HFFc6 (cell line): ENCODE results near the gene DIP2B. TPM values are rescaled to one million over a fixed set of nuclear protein-coding genes. Genes with fewer than 3 reads are reported as not detected.

ENCODE experiments used
- DNase-seq: peaks from one replicate; pipeline ENCODE4 v3.0.0-alpha.2; 2018
- H3K27ac Mint-ChIP-seq: 2 replicates; pipeline ENCODE4 v1.8.0; 2020; ENCODE audit warnings: mild to moderate bottlenecking, mixed read lengths
- H3K27me3 Mint-ChIP-seq: 2 replicates; pipeline ENCODE4 v1.8.0; 2021; ENCODE audit warnings: mild to moderate bottlenecking, moderate library complexity, mixed read lengths; ENCODE audit not compliant: insufficient read depth
- H3K36me3 Mint-ChIP-seq: 2 replicates; pipeline ENCODE4 v1.8.0; 2021; ENCODE audit warnings: low read depth, mixed read lengths
- H3K4me1 Mint-ChIP-seq: 2 replicates; pipeline ENCODE4 v1.8.0; 2020; ENCODE audit warnings: low read depth, mixed read lengths
- H3K4me3 Mint-ChIP-seq: 2 replicates; pipeline ENCODE4 v1.8.0; 2020; ENCODE audit warnings: mild to moderate bottlenecking, moderate library complexity, mixed read lengths
- H3K9me3 Mint-ChIP-seq: 2 replicates; pipeline ENCODE4 v1.8.0; 2020; ENCODE audit warnings: mild to moderate bottlenecking, mixed read lengths
- total RNA-seq, 6 experiments: library from RNA; stranded (reverse); fragmentation: NEBNext Ultra II Directional; extraction: Animal tissue kit (Norgen Biotek cat#: 25700); gene quantifications; 2 replicates in 1 of 6; 3 replicates in 5 of 6; pipeline ENCODE4 v1.2.3, GENCODE V29; 2021
- TF ChIP-seq, protein P1 (sequence below): fragments of 200-600 bp; sonication (generic); IDR thresholded peaks from 2 replicates; pipeline ENCODE4 v1.5.0; 2021; ENCODE audit warnings: antibody characterized with exemption, mild to moderate bottlenecking

The DIP2B gene
- total RNA-seq, 6 experiments from 2014 or later: 17.4 to 24.7 (median 20.6) TPM

DNA sequence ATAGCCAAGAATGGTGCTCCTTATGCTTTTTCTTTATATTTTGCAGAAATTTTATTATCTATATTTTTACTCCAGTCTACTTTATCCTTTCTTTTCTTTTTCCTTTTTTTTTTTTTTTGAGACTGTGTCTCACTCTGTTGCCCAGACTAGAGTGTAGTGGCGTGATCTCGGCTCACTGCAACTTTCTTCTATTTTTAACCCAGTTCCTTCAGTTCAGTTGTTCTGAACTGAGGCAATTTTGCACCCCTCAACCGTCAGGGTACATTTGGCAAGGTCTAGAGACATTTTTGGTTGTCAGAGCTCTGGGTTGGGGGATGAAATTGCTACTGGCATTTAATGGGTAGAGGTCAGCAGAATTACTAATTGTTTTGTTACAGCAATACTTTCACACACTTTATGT is 75.7 kb downstream of the DIP2B start:
- H3K4me3 Mint-ChIP-seq: peak overlapping the region; percentile 41; the same call in 1 of the 2 replicates
- no peaks in the 10 kb centered on the region for H3K36me3 Mint-ChIP-seq
- H3K27ac Mint-ChIP-seq: peak overlapping the region; percentile 90
- TF ChIP-seq, protein P1, sequence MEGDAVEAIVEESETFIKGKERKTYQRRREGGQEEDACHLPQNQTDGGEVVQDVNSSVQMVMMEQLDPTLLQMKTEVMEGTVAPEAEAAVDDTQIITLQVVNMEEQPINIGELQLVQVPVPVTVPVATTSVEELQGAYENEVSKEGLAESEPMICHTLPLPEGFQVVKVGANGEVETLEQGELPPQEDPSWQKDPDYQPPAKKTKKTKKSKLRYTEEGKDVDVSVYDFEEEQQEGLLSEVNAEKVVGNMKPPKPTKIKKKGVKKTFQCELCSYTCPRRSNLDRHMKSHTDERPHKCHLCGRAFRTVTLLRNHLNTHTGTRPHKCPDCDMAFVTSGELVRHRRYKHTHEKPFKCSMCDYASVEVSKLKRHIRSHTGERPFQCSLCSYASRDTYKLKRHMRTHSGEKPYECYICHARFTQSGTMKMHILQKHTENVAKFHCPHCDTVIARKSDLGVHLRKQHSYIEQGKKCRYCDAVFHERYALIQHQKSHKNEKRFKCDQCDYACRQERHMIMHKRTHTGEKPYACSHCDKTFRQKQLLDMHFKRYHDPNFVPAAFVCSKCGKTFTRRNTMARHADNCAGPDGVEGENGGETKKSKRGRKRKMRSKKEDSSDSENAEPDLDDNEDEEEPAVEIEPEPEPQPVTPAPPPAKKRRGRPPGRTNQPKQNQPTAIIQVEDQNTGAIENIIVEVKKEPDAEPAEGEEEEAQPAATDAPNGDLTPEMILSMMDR: no peak
- peaks cover 7% of the 10 kb centered on the region for H3K4me1 Mint-ChIP-seq
- DNase-seq: no peak
- no peaks in the 10 kb centered on the region for H3K27me3 Mint-ChIP-seq
- H3K9me3 Mint-ChIP-seq: no peaks in the 10 kb centered on the region

DNA sequence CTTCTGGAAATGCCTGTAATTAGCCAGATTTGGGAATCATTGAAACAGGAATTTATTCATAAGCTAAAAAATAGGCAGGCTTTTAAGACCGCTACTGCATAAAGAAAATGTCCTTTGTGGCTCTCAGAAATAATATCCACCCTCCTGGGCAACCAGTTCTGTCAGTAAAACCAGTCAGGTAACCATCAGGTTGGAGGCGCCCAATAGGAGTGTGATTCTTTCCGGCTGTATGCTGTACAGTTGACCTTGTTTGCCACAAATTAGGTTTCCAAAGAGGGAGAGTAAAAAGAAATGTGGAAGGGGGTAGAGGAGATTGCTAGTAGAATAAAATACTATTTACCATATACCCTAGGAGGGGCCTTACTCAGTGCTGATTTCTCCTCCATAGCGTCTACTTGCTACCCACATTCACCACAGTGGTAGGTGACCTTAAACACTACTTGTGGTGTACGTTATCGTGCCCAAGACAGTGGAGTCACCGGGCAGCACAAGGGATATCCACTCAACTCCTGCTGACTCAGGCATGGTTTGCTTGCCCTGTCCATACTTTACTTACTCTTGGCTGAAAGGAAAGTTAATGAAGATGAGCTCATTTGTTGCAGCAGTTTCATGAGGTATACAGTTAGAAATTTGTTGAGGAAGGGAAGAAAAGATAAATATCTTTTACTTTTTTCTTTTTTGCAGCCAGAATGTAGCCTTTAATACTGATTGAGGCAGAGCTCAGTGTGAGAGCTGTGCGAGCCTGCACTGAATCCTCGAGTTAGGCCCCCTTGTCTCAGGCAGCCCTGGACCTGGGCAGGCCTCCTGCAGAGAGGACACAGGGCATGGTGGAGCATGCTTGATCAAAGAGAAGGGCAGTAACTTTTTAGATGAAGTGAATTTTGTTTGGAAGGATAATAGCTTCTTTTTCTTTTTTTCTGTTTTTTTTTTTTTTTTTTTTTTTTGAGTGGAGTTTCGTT is 76.7 kb downstream of the DIP2B start:
- H3K27me3 Mint-ChIP-seq: no peaks in the 10 kb centered on the region
- TF ChIP-seq, protein P1: no peak
- H3K4me1 Mint-ChIP-seq: peaks cover 5% of the 10 kb centered on the region
- peak overlapping the region; percentile 90 for H3K27ac Mint-ChIP-seq
- DNase-seq: peak; percentile 90
- peak overlapping the region; percentile 58 for H3K4me3 Mint-ChIP-seq
- no peaks in the 10 kb centered on the region for H3K36me3 Mint-ChIP-seq
- no peaks in the 10 kb centered on the region for H3K9me3 Mint-ChIP-seq

DNA sequence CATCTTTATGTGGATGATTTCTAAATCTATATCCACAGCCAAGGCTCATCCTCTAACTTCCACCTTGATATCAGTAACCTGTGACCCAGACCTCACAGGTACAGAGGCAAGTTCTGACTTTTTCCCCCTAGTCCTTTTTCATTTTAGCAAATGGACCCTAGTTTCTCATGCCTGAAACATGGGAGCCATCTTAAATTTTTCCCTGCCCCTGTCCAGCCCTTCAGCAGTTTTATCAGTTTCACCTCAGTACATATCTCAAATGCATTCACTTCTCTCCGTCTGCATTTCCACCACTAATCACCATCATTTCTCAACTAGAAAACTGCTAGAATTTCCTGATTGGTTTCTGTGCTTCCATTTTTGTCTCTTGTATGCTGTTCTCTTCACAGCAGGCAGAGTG is 79.3 kb downstream of the DIP2B start:
- H3K36me3 Mint-ChIP-seq: no peaks in the 10 kb centered on the region
- TF ChIP-seq, protein P1: no peak
- H3K27ac Mint-ChIP-seq: no peak overlapping the region
- H3K4me1 Mint-ChIP-seq: peaks cover 19% of the 10 kb centered on the region
- DNase-seq: no peak
- H3K27me3 Mint-ChIP-seq: no peaks in the 10 kb centered on the region
- H3K9me3 Mint-ChIP-seq: no peaks in the 10 kb centered on the region
- no peak overlapping the region for H3K4me3 Mint-ChIP-seq

DNA sequence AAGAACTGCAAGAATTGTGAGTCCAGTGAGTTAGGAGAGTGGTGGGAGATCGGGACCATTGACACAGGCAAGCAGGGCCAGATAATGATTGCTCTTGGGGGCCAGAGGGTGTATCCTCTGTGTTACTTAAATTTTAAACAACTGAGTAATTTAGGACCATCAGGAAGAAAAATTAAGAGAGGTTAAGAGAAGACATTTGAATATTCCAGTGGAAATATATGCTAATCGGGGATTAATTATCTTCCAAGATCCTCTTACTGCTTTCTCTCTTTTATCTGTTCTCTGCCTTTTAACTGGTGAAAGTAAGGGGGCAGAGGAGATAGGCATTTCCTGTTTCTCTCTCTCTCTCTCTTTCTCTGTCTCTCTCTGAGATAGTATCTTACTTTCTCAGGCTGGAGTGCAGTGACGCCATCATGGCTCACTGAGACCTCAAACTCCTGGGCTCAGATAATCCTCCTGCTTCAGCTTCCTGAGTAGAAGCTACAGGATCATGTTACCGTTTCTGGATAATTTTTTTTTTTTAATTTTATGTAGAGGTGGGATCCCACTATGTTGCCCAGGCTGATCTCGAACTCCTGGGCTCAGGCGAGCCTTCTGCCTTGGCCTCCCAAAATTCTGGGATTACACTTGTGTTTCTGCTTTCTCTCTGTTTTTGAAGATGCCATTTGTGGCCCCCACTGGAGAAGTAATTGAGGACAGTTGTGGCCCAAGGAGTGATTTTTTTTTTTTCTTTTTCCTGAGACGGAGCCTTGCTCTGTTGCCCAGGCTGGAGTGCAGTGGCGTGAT is 85.1 kb downstream of the DIP2B start:
- peak overlapping the region; percentile 94 for H3K27ac Mint-ChIP-seq
- TF ChIP-seq, protein P1: no peak
- peaks cover 42% of the 10 kb centered on the region for H3K4me1 Mint-ChIP-seq
- H3K4me3 Mint-ChIP-seq: peak overlapping the region; percentile 75
- DNase-seq: peak; percentile 93
- no peaks in the 10 kb centered on the region for H3K36me3 Mint-ChIP-seq
- H3K27me3 Mint-ChIP-seq: no peaks in the 10 kb centered on the region
- no peaks in the 10 kb centered on the region for H3K9me3 Mint-ChIP-seq

DNA sequence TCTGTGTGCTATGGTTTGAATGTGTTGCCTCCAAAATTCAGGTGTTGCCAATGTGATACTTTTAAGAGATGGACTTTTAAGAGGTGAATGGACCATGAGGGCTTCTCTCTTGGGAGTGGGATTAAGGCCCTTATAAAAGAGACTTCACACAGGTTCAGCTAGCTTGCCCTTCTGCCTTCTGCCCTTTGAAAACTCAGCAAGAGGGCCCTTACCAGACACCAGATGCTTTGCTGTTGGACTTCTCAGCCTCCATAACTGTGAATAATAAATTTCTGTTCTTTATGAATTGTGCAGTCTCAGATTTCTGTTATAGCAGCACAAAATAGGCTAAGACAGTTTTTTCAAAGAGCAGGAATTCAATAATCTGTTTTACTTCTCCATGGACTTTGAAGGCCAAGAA is 86.1 kb downstream of the DIP2B start:
- Mint-ChIP-seq H3K4me1 (peaks cover 46% of the 10 kb centered on the region), H3K36me3 (no peaks in the 10 kb centered on the region), H3K27ac (peak overlapping the region; percentile 94), H3K27me3 (no peaks in the 10 kb centered on the region), H3K9me3 (no peaks in the 10 kb centered on the region), H3K4me3 (no peak overlapping the region)
- no peak for DNase-seq
- TF ChIP-seq, protein P1: no peak
